HEK293T (cell line): ENCODE data around the gene FCAR.
"Not testable (repeated sequence)": the region's sequence is repeated elsewhere in the genome, so short reads cannot be mapped to it uniquely, and the experiment has no call there.

Experiments used
- FOXA1 ChIP-seq: fragments of 450-650 bp; IDR thresholded peaks from 2 replicates; pipeline ENCODE4 v1.6.1; 2016; ENCODE audit warnings: mild to moderate bottlenecking
- LEF1 ChIP-seq: fragments of 450-650 bp; IDR thresholded peaks from 2 replicates; pipeline ENCODE4 v1.6.1; 2017; ENCODE audit warnings: mild to moderate bottlenecking, borderline replicate concordance
- PKNOX1 ChIP-seq: fragments of 450-650 bp; IDR thresholded peaks from 2 replicates; pipeline ENCODE4 v1.6.1; 2016
- SP1 ChIP-seq: fragments of 450-650 bp; IDR thresholded peaks from 2 replicates; pipeline ENCODE4 v1.6.1; 2017
- TARDBP ChIP-seq: fragments of 450-650 bp; IDR thresholded peaks from 2 replicates; pipeline ENCODE4 v1.6.1; 2016

GRCh38 chr19:54825326-54825725, 48.7 kb upstream of the FCAR start:
- not testable (repeated sequence) for TF ChIP-seq TARDBP, SP1, LEF1, FOXA1, PKNOX1
